B cell (primary cell): ENCODE measurements around the gene NHS. TPM values are rescaled to one million over a fixed set of nuclear protein-coding genes. Genes with fewer than 3 reads are reported as not detected.

Experiments
- ATAC-seq: fragments of 200-7000 bp; cut with Tn5 transposase; one replicate; pipeline ENCODE4 v1.10.0; 2021; ENCODE audit warnings: low read depth, mild to moderate bottlenecking, moderate number of reproducible peaks, moderate library complexity
- CTCF ChIA-PET: fragments of 350-600 bp; sonication (Branson Sonifier 250); formaldehyde crosslinking; loops from one replicate; lab custom pipeline; 2021; ENCODE audit warnings: antibody characterized with exemption, inconsistent platforms; lab: Charles Lee
- POLR2A ChIA-PET: fragments of 350-600 bp; sonication (Branson Sonifier 250); formaldehyde crosslinking; loops from one replicate; lab custom pipeline; 2021; ENCODE audit warnings: antibody characterized with exemption; lab: Charles Lee
- DNase-seq: peaks from one replicate; pipeline ENCODE4 v3.0.0; 2013
- H2AFZ ChIP-seq: 2 replicates; pipeline ENCODE4 v1.6.1; 2012; ENCODE audit warnings: mild to moderate bottlenecking, low read depth, low read length; ENCODE audit not compliant: insufficient read depth, poor library complexity, severe bottlenecking
- H3K27ac ChIP-seq, 2 donors: 1 replicate in 1 of 2; 2 replicates in 1 of 2; pipeline ENCODE4 v1.5.1; 2012 to 2013; ENCODE audit warnings: low read length in 2 of 2, mild to moderate bottlenecking in 2 of 2, moderate library complexity in 1 of 2
- H3K27me3 ChIP-seq, 4 experiments: fragments of 200-600 bp in 1 of 4; sonication (generic) in 1 of 4; replicated peaks in 1 of 4; 1 replicate in 2 of 4; 2 replicates in 2 of 4; pipeline versions ENCODE4 v1.6.1 to v1.7.0; 2013 to 2016; ENCODE audit warnings: low read length in 3 of 4, mild to moderate bottlenecking in 2 of 4, mixed read lengths in 1 of 4, moderate library complexity in 1 of 4; ENCODE audit not compliant: insufficient read depth in 4 of 4, control insufficient read depth in 3 of 4; ENCODE audit errors: control extremely low read depth in 1 of 4
- H3K36me3 ChIP-seq, 2 experiments: replicated peaks in 1 of 2; 1 replicate in 1 of 2; 2 replicates in 1 of 2; pipeline versions ENCODE4 v1.6.1 to v1.7.1; 2013; ENCODE audit warnings: low read length in 1 of 2; ENCODE audit not compliant: insufficient read depth in 2 of 2, control insufficient read depth in 1 of 2; ENCODE audit errors: control extremely low read depth in 1 of 2, extremely low read depth in 1 of 2
- H3K4me1 ChIP-seq, 2 donors: fragments of 200-600 bp in 1 of 2; sonication (generic) in 1 of 2; 1 replicate in 1 of 2; 2 replicates in 1 of 2; pipeline versions ENCODE4 v1.5.1 to v1.6.1; 2013 to 2017; ENCODE audit warnings: low read length in 2 of 2; ENCODE audit not compliant: control insufficient read depth in 2 of 2, insufficient read depth in 2 of 2
- H3K4me2 ChIP-seq: replicated peaks from 2 replicates; pipeline ENCODE3; 2012; ENCODE audit warnings: mild to moderate bottlenecking, low read depth, low read length; ENCODE audit not compliant: poor library complexity, severe bottlenecking
- H3K4me3 ChIP-seq, 5 experiments: fragments of 200-600 bp in 1 of 5; sonication (generic) in 1 of 5; 1 replicate in 3 of 5; 2 replicates in 2 of 5; pipeline versions ENCODE4 v1.5.1 to v1.7.0; 2011 to 2016; ENCODE audit warnings: low read length in 4 of 5, mild to moderate bottlenecking in 4 of 5, low read depth in 2 of 5, control low read depth in 1 of 5, moderate library complexity in 1 of 5; ENCODE audit not compliant: insufficient read depth in 1 of 5; ENCODE audit errors: control extremely low read depth in 1 of 5, extremely low read depth in 1 of 5
- H3K79me2 ChIP-seq: fragments of 200-600 bp; sonication (generic); one replicate; pipeline ENCODE4 v1.6.0; 2016; ENCODE audit warnings: low read length; ENCODE audit not compliant: control insufficient read depth, insufficient read depth
- H3K9ac ChIP-seq: fragments of 200-600 bp; sonication (generic); 2 replicates; pipeline ENCODE4 v1.6.1; 2017; ENCODE audit warnings: mild to moderate bottlenecking, low read length, moderate library complexity
- H3K9me3 ChIP-seq, 3 donors: one replicate each; pipeline versions ENCODE4 v1.6.1 to v1.7.1; 2013; ENCODE audit warnings: low read length in 2 of 3; ENCODE audit not compliant: control insufficient read depth in 2 of 3, insufficient read depth in 1 of 3; ENCODE audit errors: control extremely low read depth in 1 of 3
- H4K20me1 ChIP-seq: 2 replicates; pipeline ENCODE4 v1.6.0; 2012; ENCODE audit warnings: mild to moderate bottlenecking, low read length; ENCODE audit not compliant: insufficient read depth, control insufficient read depth, poor library complexity, severe bottlenecking
- H3K27ac Mint-ChIP-seq: one replicate; pipeline ENCODE4 v1.8.0; 2021; ENCODE audit warnings: mixed read lengths
- H3K27me3 Mint-ChIP-seq: one replicate; pipeline ENCODE4 v1.8.0; 2021; ENCODE audit warnings: mixed read lengths
- H3K4me1 Mint-ChIP-seq: one replicate; pipeline ENCODE4 v1.8.0; 2021; ENCODE audit warnings: mixed read lengths
- H3K4me3 Mint-ChIP-seq: one replicate; pipeline ENCODE4 v1.8.0; 2021; ENCODE audit warnings: mixed read lengths
- H3K9me3 Mint-ChIP-seq: one replicate; pipeline ENCODE4 v1.8.0; 2022; ENCODE audit warnings: mixed read lengths; ENCODE audit not compliant: insufficient read depth
- EZH2 ChIP-seq: IDR thresholded peaks from 2 replicates; pipeline ENCODE4 v1.6.1; 2012; ENCODE audit warnings: borderline replicate concordance, low read depth, mild to moderate bottlenecking, moderate library complexity, low read length; ENCODE audit not compliant: insufficient read depth, poor library complexity, severe bottlenecking
- WGBS: methylation state at CpG from one replicate; pipeline ENCODE4 v1.1.5; 2013; ENCODE audit warnings: missing lambda C conversion rate; ENCODE audit not compliant: insufficient coverage; 5-methylcytosine and 5-hydroxymethylcytosine counted together
- intact Hi-C: fragments of 100-400 bp; cut with micrococcal nuclease; formaldehyde crosslinking; loops from one replicate; pipeline ENCODE4 v1.10.0; 2022
- polyA plus RNA-seq: library from polyadenylated mRNA; depleted of rRNA; stranded (reverse); fragments of >200 nt; gene quantifications from 2 replicates; pipeline ENCODE4 v1.2.3, GENCODE V29; 2012
- total RNA-seq, 2 donors: library from RNA; stranded (reverse); fragments of 120-200 nt in 1 of 2; gene quantifications; 1 replicate in 1 of 2; 2 replicates in 1 of 2; pipeline versions ENCODE4 v1.2.3 to v1.2.4, GENCODE V29; 2013 to 2022
- TF ChIP-seq, protein P1 (sequence below): fragments of 200-600 bp; IDR thresholded peaks from one replicate; pipeline ENCODE4 v1.8.0; 2022; ENCODE audit warnings: antibody characterized with exemption, mild to moderate bottlenecking

Gene NHS
- total and polyA plus RNA-seq, 2 donors (not counting 1 experiment from before 2014, with no cell fraction given) = not detected

DNA sequence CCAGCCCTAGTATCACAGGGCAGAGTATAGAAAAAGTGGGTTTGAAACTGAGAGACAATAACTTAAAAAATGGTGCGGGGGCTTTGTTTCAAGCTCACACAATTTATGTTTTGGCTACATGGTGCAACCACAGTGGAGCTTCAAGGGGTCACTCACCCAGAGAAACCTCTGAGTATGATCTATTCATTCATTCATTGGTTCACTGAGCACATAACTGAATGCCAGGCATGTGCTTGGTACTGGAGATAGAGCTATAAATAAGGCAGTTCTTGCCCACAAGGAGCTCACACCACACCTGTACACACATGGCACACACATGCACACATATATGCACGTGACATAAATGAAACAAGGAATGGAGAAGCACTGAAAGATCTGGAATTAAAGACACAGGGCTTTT, 171.4 kb downstream of the NHS start:
- ATAC-seq (no peak), DNase-seq (no peak)
- intact Hi-C loops = no loop called here
- Histone ChIP-seq H3K27ac (no peak overlapping the region), H3K4me1 (no peaks in the 10 kb centered on the region), H3K4me2 (no peak overlapping the region), H3K27me3 (no peaks in the 10 kb centered on the region), H4K20me1 (no peaks in the 10 kb centered on the region), H3K9me3 (no peaks in the 10 kb centered on the region), H3K79me2 (no peaks in the 10 kb centered on the region), H2AFZ (no peak overlapping the region), H3K9ac (no peak overlapping the region), H3K4me3 (no peak overlapping the region), H3K36me3 (no peaks in the 10 kb centered on the region)
- TF ChIP-seq, protein P1, sequence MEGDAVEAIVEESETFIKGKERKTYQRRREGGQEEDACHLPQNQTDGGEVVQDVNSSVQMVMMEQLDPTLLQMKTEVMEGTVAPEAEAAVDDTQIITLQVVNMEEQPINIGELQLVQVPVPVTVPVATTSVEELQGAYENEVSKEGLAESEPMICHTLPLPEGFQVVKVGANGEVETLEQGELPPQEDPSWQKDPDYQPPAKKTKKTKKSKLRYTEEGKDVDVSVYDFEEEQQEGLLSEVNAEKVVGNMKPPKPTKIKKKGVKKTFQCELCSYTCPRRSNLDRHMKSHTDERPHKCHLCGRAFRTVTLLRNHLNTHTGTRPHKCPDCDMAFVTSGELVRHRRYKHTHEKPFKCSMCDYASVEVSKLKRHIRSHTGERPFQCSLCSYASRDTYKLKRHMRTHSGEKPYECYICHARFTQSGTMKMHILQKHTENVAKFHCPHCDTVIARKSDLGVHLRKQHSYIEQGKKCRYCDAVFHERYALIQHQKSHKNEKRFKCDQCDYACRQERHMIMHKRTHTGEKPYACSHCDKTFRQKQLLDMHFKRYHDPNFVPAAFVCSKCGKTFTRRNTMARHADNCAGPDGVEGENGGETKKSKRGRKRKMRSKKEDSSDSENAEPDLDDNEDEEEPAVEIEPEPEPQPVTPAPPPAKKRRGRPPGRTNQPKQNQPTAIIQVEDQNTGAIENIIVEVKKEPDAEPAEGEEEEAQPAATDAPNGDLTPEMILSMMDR = no peak
- TF ChIP-seq EZH2 = no peak
- no peak overlapping the region for H3K27ac Mint-ChIP-seq
- no peaks in the 10 kb centered on the region for H3K27me3 Mint-ChIP-seq
- no peak overlapping the region for H3K4me3 Mint-ChIP-seq
- no CpG with 5 or more reads among the region's 2 CpGs for WGBS
- H3K9me3 Mint-ChIP-seq = no peaks in the 10 kb centered on the region
- ChIA-PET CTCF (no interaction called here), POLR2A (no interaction called here)
- no peaks in the 10 kb centered on the region for H3K4me1 Mint-ChIP-seq

DNA sequence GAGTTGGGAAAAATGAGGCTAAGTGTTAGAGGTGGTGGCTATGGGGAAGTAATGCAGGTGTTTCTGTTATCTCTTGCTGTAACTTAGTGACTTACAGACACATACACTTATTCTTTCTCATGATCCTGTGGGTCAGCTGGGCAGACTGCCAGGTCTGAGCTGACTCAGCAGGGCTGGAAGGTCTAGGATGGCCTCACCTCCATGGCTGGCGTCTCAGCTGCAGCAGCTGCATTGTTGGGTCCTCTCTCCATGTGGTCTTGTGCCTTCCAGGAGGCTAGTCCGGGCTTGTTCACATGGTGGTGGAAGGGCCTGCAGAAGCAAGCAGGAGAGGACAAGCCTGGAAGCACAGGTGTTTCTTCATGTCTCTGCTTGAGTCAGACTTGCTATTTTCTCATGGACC, 172.7 kb downstream of the NHS start:
- no peak overlapping the region for H3K27ac Mint-ChIP-seq
- H3K9ac ChIP-seq = no peak overlapping the region
- H3K4me3 Mint-ChIP-seq = no peak overlapping the region
- no peaks in the 10 kb centered on the region for H3K27me3 Mint-ChIP-seq
- no peaks in the 10 kb centered on the region for H3K27me3 ChIP-seq
- no peak overlapping the region for H2AFZ ChIP-seq
- no peaks in the 10 kb centered on the region for H4K20me1 ChIP-seq
- H3K9me3 Mint-ChIP-seq = no peaks in the 10 kb centered on the region
- no peak overlapping the region for H3K4me3 ChIP-seq
- no peak overlapping the region for H3K4me2 ChIP-seq
- no peaks in the 10 kb centered on the region for H3K9me3 ChIP-seq
- intact Hi-C loops = no loop called here
- 43% methylated on average over 2 of the region's 2 CpGs for WGBS
- DNase-seq (no peak), ATAC-seq (no peak)
- no peak for TF ChIP-seq EZH2
- TF ChIP-seq, protein P1 = no peak
- ChIA-PET CTCF (no interaction called here), POLR2A (no interaction called here)
- H3K79me2 ChIP-seq = no peaks in the 10 kb centered on the region
- no peaks in the 10 kb centered on the region for H3K4me1 ChIP-seq
- no peaks in the 10 kb centered on the region for H3K36me3 ChIP-seq
- H3K27ac ChIP-seq = no peak overlapping the region
- no peaks in the 10 kb centered on the region for H3K4me1 Mint-ChIP-seq
